GM23338 (cell line): ENCODE measurements around the gene SLC22A3. TPM values are rescaled to one million over a fixed set of nuclear protein-coding genes. Genes with fewer than 3 reads are reported as not detected.

Experiments used
- ATAC-seq: fragments of 200-7000 bp; cut with Tn5 transposase; 3 replicates; pipeline ENCODE4 v1.9.1; 2020
- DNase-seq: peaks from one replicate; pipeline ENCODE4 v3.0.0-alpha.2; 2015; ENCODE audit warnings: low spot score
- H2AFZ ChIP-seq: fragments of 200-600 bp; sonication (generic); 2 replicates; pipeline ENCODE4 v1.8.0; 2016; ENCODE audit warnings: antibody characterized with exemption, mild to moderate bottlenecking, moderate library complexity
- H3F3A ChIP-seq: fragments of 200-600 bp; sonication (generic); replicated peaks from 2 replicates; pipeline ENCODE4 v1.8.0; 2017; ENCODE audit warnings: antibody characterized with exemption, mixed run types, low read depth
- H3K27ac ChIP-seq: fragments of 200-600 bp; sonication (generic); 2 replicates; pipeline ENCODE4 v1.6.1; 2016; ENCODE audit warnings: low read depth
- H3K27me3 ChIP-seq: fragments of 200-600 bp; sonication (generic); 2 replicates; pipeline ENCODE4 v1.8.0; 2016; ENCODE audit warnings: mild to moderate bottlenecking, mixed run types, moderate library complexity; ENCODE audit not compliant: insufficient read depth
- H3K36me3 ChIP-seq: fragments of 200-600 bp; sonication (generic); 2 replicates; pipeline ENCODE4 v1.8.0; 2016; ENCODE audit warnings: mild to moderate bottlenecking; ENCODE audit not compliant: insufficient read depth
- H3K4me1 ChIP-seq: fragments of 200-600 bp; sonication (generic); 2 replicates; pipeline ENCODE4 v1.8.0; 2016; ENCODE audit warnings: mild to moderate bottlenecking, moderate library complexity; ENCODE audit not compliant: insufficient read depth
- H3K4me2 ChIP-seq: fragments of 200-600 bp; sonication (generic); 2 replicates; pipeline ENCODE4 v1.7.1; 2017; ENCODE audit warnings: mixed run types
- H3K4me3 ChIP-seq: fragments of 200-600 bp; sonication (generic); 2 replicates; pipeline ENCODE4 v1.6.1; 2016; ENCODE audit warnings: mixed run types
- H3K79me2 ChIP-seq: fragments of 200-600 bp; sonication (generic); replicated peaks from 2 replicates; pipeline ENCODE4 v1.8.0; 2017; ENCODE audit warnings: mild to moderate bottlenecking; ENCODE audit not compliant: insufficient read depth
- H3K9me2 ChIP-seq: fragments of 200-600 bp; sonication (generic); 2 replicates; pipeline ENCODE4 v1.8.0; 2017; ENCODE audit not compliant: insufficient read depth
- H4K20me1 ChIP-seq: fragments of 200-600 bp; sonication (generic); replicated peaks from 2 replicates; pipeline ENCODE4 v1.8.0; 2017; ENCODE audit warnings: mild to moderate bottlenecking; ENCODE audit not compliant: insufficient read depth
- H3K27ac Mint-ChIP-seq: 2 replicates; pipeline ENCODE4 v1.8.0; 2020; ENCODE audit warnings: inconsistent platforms, mild to moderate bottlenecking, moderate library complexity, mixed read lengths
- H3K27me3 Mint-ChIP-seq: 3 replicates; pipeline ENCODE4 v1.8.0; 2022; ENCODE audit warnings: low read depth, mild to moderate bottlenecking, moderate library complexity, mixed read lengths, inconsistent platforms; ENCODE audit not compliant: insufficient read depth, poor library complexity
- H3K36me3 Mint-ChIP-seq: 3 replicates; pipeline ENCODE4 v1.8.0; 2021; ENCODE audit warnings: low read depth, mild to moderate bottlenecking, inconsistent platforms, moderate library complexity, mixed read lengths
- H3K4me1 Mint-ChIP-seq: 3 replicates; pipeline ENCODE4 v1.8.0; 2020; ENCODE audit warnings: mild to moderate bottlenecking, inconsistent platforms, mixed read lengths
- H3K4me3 Mint-ChIP-seq: 3 replicates; pipeline ENCODE4 v1.8.0; 2021; ENCODE audit warnings: moderate library complexity, mild to moderate bottlenecking, inconsistent platforms, mixed read lengths
- H3K9me3 Mint-ChIP-seq: 3 replicates; pipeline ENCODE4 v1.8.0; 2020; ENCODE audit warnings: moderate library complexity, mild to moderate bottlenecking, inconsistent platforms, mixed read lengths
- CREB1 ChIP-seq: fragments of 250-450 bp; sonication (Bioruptor Pico); IDR thresholded peaks from 2 replicates; pipeline ENCODE4 v1.5.0; 2020; ENCODE audit warnings: low read depth, mild to moderate bottlenecking, moderate library complexity
- CTCF ChIP-seq, 2 experiments: fragments of 200-600 bp in 1 of 2; sonication (generic) in 1 of 2; conservative IDR thresholded peaks; 2 replicates each; pipeline versions ENCODE4 v1.5.1 to v1.6.1; 2016 to 2017; ENCODE audit warnings: antibody characterized with exemption in 2 of 2, low read depth in 2 of 2, mild to moderate bottlenecking in 2 of 2, moderate library complexity in 1 of 2
- ETS1 ChIP-seq: IDR thresholded peaks from 2 replicates; pipeline ENCODE4 v1.6.1; 2016; ENCODE audit warnings: antibody characterized with exemption
- EZH2 ChIP-seq: fragments of 200-600 bp; sonication (generic); IDR thresholded peaks from one replicate; pipeline ENCODE4 v1.8.0; 2017; ENCODE audit warnings: antibody characterized with exemption, mild to moderate bottlenecking, low read depth; ENCODE audit not compliant: unreplicated experiment
- EZH2phosphoT487 ChIP-seq: fragments of 200-600 bp; sonication (generic); IDR thresholded peaks from one replicate; pipeline ENCODE4 v1.8.1; 2018; ENCODE audit warnings: antibody characterized with exemption; ENCODE audit not compliant: unreplicated experiment
- JUNB ChIP-seq: IDR thresholded peaks from one replicate; pipeline ENCODE4 v1.6.1; 2016; ENCODE audit warnings: antibody characterized with exemption; ENCODE audit not compliant: unreplicated experiment
- NANOG ChIP-seq: IDR thresholded peaks from 2 replicates; pipeline ENCODE4 v1.6.1; 2016; ENCODE audit warnings: antibody characterized with exemption, borderline replicate concordance
- POLR2AphosphoS5 ChIP-seq: IDR thresholded peaks from 2 replicates; pipeline ENCODE4 v1.6.1; 2016; ENCODE audit warnings: antibody characterized with exemption, low read depth
- REST ChIP-seq: IDR thresholded peaks from one replicate; pipeline ENCODE4 v1.6.1; 2018; ENCODE audit warnings: antibody characterized with exemption; ENCODE audit not compliant: unreplicated experiment
- STAT1 ChIP-seq: IDR thresholded peaks from one replicate; pipeline ENCODE4 v1.6.1; 2016; ENCODE audit warnings: antibody characterized with exemption; ENCODE audit not compliant: unreplicated experiment
- ZNF114 ChIP-seq: fragments of 250-450 bp; sonication (Bioruptor Pico); IDR thresholded peaks from 2 replicates; pipeline ENCODE4 v1.5.0; 2020; ENCODE audit warnings: mild to moderate bottlenecking, moderate library complexity
- ZNF331 ChIP-seq: fragments of 250-450 bp; sonication (Bioruptor Pico); IDR thresholded peaks from 2 replicates; pipeline ENCODE4 v1.5.0; 2020; ENCODE audit warnings: low read depth, mild to moderate bottlenecking, moderate library complexity
- ZNF462 ChIP-seq: fragments of 250-450 bp; sonication (Bioruptor Pico); IDR thresholded peaks from 2 replicates; pipeline ENCODE4 v1.5.0; 2020; ENCODE audit warnings: mild to moderate bottlenecking, moderate library complexity
- polyA plus RNA-seq: library from polyadenylated mRNA; unstranded; fragments of >200 nt; fragmentation: Nextera tagmentation; extraction: Ambion mirVana; gene quantifications from 2 replicates; pipeline ENCODE4 v1.2.1, GENCODE V29; 2016
- total RNA-seq: library from RNA; depleted of rRNA; stranded (reverse); fragments of >200 nt; shearing (Covaris generic); gene quantifications from 2 replicates; pipeline ENCODE4 v1.2.3, GENCODE V29; 2014

The SLC22A3 gene
- total and polyA plus RNA-seq, 2 experiments from 2014 or later = 0.78 to 3.2 TPM

GRCh38 chr6:160461641-160462040, 113.5 kb downstream of the SLC22A3 start:
- Histone ChIP-seq H3K4me1 (no peaks in the 10 kb centered on the region), H3K79me2 (no peaks in the 10 kb centered on the region), H3K27me3 (no peaks in the 10 kb centered on the region), H4K20me1 (no peaks in the 10 kb centered on the region), H2AFZ (no peak overlapping the region), H3K27ac (no peak overlapping the region), H3K36me3 (no peaks in the 10 kb centered on the region), H3K9me2 (0 out of 2 replicates have a peak, but pooled peaks cover 2% of the 10 kb centered on the region), H3K4me3 (no peak overlapping the region), H3F3A (no peaks in the 10 kb centered on the region), H3K4me2 (no peak overlapping the region)
- Mint-ChIP-seq H3K27me3 (peaks cover 1% of the 10 kb centered on the region), H3K4me3 (no peak overlapping the region), H3K9me3 (peaks cover 5% of the 10 kb centered on the region; the same call in 1 of the 3 replicates), H3K4me1 (no peaks in the 10 kb centered on the region), H3K27ac (no peak overlapping the region), H3K36me3 (peaks cover 6% of the 10 kb centered on the region; the same call in 2 of the 3 replicates)
- no peak for ATAC-seq
- no peak for DNase-seq
- TF ChIP-seq ZNF462 = no peak
- no peak for TF ChIP-seq EZH2
- TF ChIP-seq NANOG = no peak
- no peak for TF ChIP-seq CTCF (conservative IDR thresholded peaks at IDR 0.05; ENCODE audit: low read depth in 2 of 2)
- no peak for TF ChIP-seq REST
- TF ChIP-seq POLR2AphosphoS5 = no peak
- no peak for TF ChIP-seq EZH2phosphoT487
- no peak for TF ChIP-seq JUNB
- no peak for TF ChIP-seq ZNF331
- no peak for TF ChIP-seq ZNF114 (CRISPR knock-in tag)
- TF ChIP-seq ETS1 = no peak
- no peak for TF ChIP-seq STAT1
- TF ChIP-seq CREB1 (CRISPR knock-in tag) = no peak
